NOMO-1 treated with DMSO at 0.1 percent for 48 hours (cell line): ENCODE results near the gene KCND3.

Experiments
- DNase-seq: peaks from one replicate; lab custom pipeline; 2025; ENCODE audit not compliant: unreplicated experiment; lab: John Stamatoyannopoulos, UW

Gene KCND3

GRCh38 chr1:111884772-111885443 lies 104.6 kb downstream of the KCND3 start:
- DNase-seq = no peak

GRCh38 chr1:111882986-111883560 lies 106.4 kb downstream of the KCND3 start:
- no peak for DNase-seq

GRCh38 chr1:111882559-111882958 lies 106.9 kb downstream of the KCND3 start:
- no peak for DNase-seq

GRCh38 chr1:111880881-111881837 lies 108.3 kb downstream of the KCND3 start:
- DNase-seq = no peak

GRCh38 chr1:111879081-111879480 lies 110.4 kb downstream of the KCND3 start:
- no peak for DNase-seq

GRCh38 chr1:111878649-111879048 lies 110.8 kb downstream of the KCND3 start:
- DNase-seq = no peak

GRCh38 chr1:111878091-111878490 lies 111.4 kb downstream of the KCND3 start:
- DNase-seq = no peak

- no peak for DNase-seq
Measured at GRCh38 chr1:111876631-111877030, 112.8 kb downstream of the KCND3 start.

GRCh38 chr1:111875640-111876039 lies 113.8 kb downstream of the KCND3 start:
- no peak for DNase-seq

GRCh38 chr1:111873460-111874030 lies 115.9 kb downstream of the KCND3 start:
- no peak for DNase-seq

GRCh38 chr1:111870181-111870580 lies 119.3 kb downstream of the KCND3 start:
- DNase-seq = no peak

GRCh38 chr1:111867868-111868440 lies 121.5 kb downstream of the KCND3 start:
- DNase-seq = no peak

GRCh38 chr1:111864862-111865261 lies 124.6 kb downstream of the KCND3 start:
- DNase-seq = no peak

GRCh38 chr1:111863401-111863800 lies 126.1 kb downstream of the KCND3 start:
- DNase-seq = no peak

- DNase-seq = no peak
Measured at GRCh38 chr1:111862599-111862998, 126.9 kb downstream of the KCND3 start.

- no peak for DNase-seq
Measured at GRCh38 chr1:111861523-111861922, 127.9 kb downstream of the KCND3 start.

- no peak for DNase-seq
Measured at GRCh38 chr1:111857194-111857651, 132.2 kb downstream of the KCND3 start.

- no peak for DNase-seq
Measured at GRCh38 chr1:111856411-111857185, 132.9 kb downstream of the KCND3 start.

GRCh38 chr1:111855260-111855659 lies 134.2 kb downstream of the KCND3 start:
- no peak for DNase-seq

- DNase-seq = no peak
Measured at GRCh38 chr1:111852261-111852721, 137.2 kb downstream of the KCND3 start.
